Colonic mucosa (tissue), 4 donors: ENCODE measurements around the gene RPGR. TPM values are rescaled to one million over a fixed set of nuclear protein-coding genes. Genes with fewer than 3 reads are reported as not detected.

ENCODE experiments used
- DNase-seq: peaks from one replicate; pipeline ENCODE4 v3.0.0-alpha.2; 2020
- H3K27ac ChIP-seq: fragments of 200-600 bp; one replicate; pipeline ENCODE4 v1.8.0; 2021
- H3K27me3 ChIP-seq: fragments of 200-600 bp; one replicate; pipeline ENCODE4 v1.8.0; 2021
- H3K36me3 ChIP-seq: fragments of 200-600 bp; one replicate; pipeline ENCODE4 v1.8.0; 2021
- H3K4me1 ChIP-seq: fragments of 200-600 bp; one replicate; pipeline ENCODE4 v1.8.0; 2021; ENCODE audit warnings: mild to moderate bottlenecking
- H3K4me3 ChIP-seq: fragments of 200-600 bp; one replicate; pipeline ENCODE4 v1.8.0; 2021
- H3K9ac ChIP-seq, 2 donors: one replicate each; pipeline ENCODE4 v1.7.0; 2013; ENCODE audit warnings: control low read depth in 2 of 2, low read depth in 2 of 2, low read length in 2 of 2
- H3K9me3 ChIP-seq: fragments of 200-600 bp; one replicate; pipeline ENCODE4 v1.8.0; 2021
- CTCF ChIP-seq: fragments of 200-600 bp; IDR thresholded peaks from one replicate; pipeline ENCODE4 v1.8.0; 2022; ENCODE audit warnings: antibody characterized with exemption, mild to moderate bottlenecking
- intact Hi-C: fragments of 100-400 bp; cut with DNase I; formaldehyde crosslinking; loops from one replicate; pipeline ENCODE4 v1.14.1; 2022
- total RNA-seq, 2 donors: library from RNA; stranded (reverse); fragmentation: NEBNext Ultra II Directional in 1 of 2; extraction: Animal tissue kit (Norgen Biotek cat#: 25700) in 1 of 2; gene quantifications; one replicate each; pipeline ENCODE4 v1.2.1, GENCODE V29; 2021
- donor health status: healthy.
- donor health status: DM: no; HTN: no; CAD: no.
- donor health status: DM: no; HTN: no; CAD: no.

The RPGR gene
- total RNA-seq, 2 donors from 2014 or later, result 8.3 to 9.8 TPM

DNA sequence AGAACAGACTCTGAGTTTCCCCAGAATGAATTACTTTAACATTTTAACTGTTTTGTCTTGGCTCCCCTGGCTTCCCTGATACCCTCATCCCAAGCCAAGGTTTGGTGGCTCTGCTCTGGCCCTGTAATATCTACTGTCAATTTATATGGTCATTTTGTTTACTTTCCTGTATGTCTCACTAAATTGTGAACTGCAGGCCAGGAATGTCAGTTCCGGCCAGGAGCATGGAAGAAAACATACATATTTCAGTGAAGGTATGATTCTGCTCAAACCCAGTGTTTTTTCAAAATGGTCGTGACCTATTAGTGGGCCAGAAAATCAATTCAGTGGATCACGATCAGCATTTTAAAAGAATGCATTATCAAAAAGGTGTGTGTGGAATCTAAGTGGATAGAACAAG, 1.2 kb downstream of the RPGR start:
- H3K27ac ChIP-seq, result no peak overlapping the region
- no peaks in the 10 kb centered on the region for H3K27me3 ChIP-seq
- no peak for DNase-seq
- intact Hi-C loops, result no loop called here
- no peak for TF ChIP-seq CTCF
- H3K4me1 ChIP-seq, result no peaks in the 10 kb centered on the region
- H3K36me3 ChIP-seq, result no peaks in the 10 kb centered on the region
- H3K9ac ChIP-seq, result peak overlapping the region in 1 of 2 donors; percentile 51
- H3K4me3 ChIP-seq, result peak overlapping the region; percentile 60
- H3K9me3 ChIP-seq, result no peaks in the 10 kb centered on the region

GRCh38 chrX:38320819-38321218, 6.5 kb downstream of the RPGR start:
- Histone ChIP-seq H3K4me3 (no peak overlapping the region), H3K4me1 (no peaks in the 10 kb centered on the region), H3K27ac (no peak overlapping the region), H3K36me3 (no peaks in the 10 kb centered on the region), H3K9ac (no peak overlapping the region), H3K27me3 (no peaks in the 10 kb centered on the region), H3K9me3 (no peaks in the 10 kb centered on the region)
- no peak for TF ChIP-seq CTCF
- intact Hi-C loops, result no loop called here
- DNase-seq, result no peak

DNA sequence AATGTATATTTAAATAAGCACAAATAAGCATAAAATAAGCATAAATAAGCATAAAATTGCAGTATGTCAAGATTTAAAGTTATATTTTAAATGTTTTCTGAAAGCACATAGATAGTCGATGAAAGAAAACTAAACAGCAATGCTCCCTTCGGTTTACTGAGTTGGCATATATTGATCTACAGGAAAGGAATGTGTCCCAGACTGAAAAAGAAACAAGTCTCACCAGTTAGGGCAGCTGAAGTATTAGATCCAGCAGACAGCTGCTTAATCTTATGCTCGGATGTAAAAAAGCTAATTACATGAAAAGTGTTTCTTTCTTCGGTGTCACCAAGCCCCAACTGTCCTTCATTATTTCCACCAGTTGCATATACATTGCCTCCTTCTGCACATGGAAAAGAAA, 8.7 kb downstream of the RPGR start:
- H3K27ac ChIP-seq, result no peak overlapping the region

DNA sequence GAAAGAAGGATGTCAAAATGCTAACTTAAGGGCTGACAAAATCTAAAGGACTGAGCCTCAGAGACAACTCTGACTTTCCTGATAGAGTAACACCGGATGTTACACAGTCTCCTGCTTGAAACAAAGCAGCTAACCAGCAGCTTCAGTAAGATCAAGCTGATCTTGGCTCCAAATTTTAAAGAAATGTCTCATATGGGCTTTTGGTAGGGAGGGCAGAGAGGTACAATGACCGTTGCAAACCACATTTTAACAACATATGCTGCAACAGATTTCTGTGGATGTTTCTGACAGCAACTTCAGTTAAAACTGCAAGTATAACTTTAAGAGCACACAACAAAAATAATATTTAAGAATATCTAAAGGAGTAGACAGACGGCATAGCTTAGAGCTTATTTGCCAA, 9.1 kb downstream of the RPGR start:
- H3K9ac ChIP-seq, result no peak overlapping the region
- no peak for DNase-seq
- no peaks in the 10 kb centered on the region for H3K27me3 ChIP-seq
- H3K4me3 ChIP-seq, result no peak overlapping the region
- TF ChIP-seq CTCF, result no peak
- intact Hi-C loops, result no loop called here
- H3K9me3 ChIP-seq, result no peaks in the 10 kb centered on the region
- no peak overlapping the region for H3K27ac ChIP-seq
- no peaks in the 10 kb centered on the region for H3K4me1 ChIP-seq
- no peaks in the 10 kb centered on the region for H3K36me3 ChIP-seq

More for the DNA sequence above, 8.7 kb downstream of the RPGR start:
- H3K9ac ChIP-seq, result no peak overlapping the region
- no peaks in the 10 kb centered on the region for H3K27me3 ChIP-seq
- no peaks in the 10 kb centered on the region for H3K4me1 ChIP-seq
- TF ChIP-seq CTCF, result no peak
- no peaks in the 10 kb centered on the region for H3K9me3 ChIP-seq
- intact Hi-C loops, result no loop called here
- no peak overlapping the region for H3K4me3 ChIP-seq
- no peaks in the 10 kb centered on the region for H3K36me3 ChIP-seq
- DNase-seq, result no peak

DNA sequence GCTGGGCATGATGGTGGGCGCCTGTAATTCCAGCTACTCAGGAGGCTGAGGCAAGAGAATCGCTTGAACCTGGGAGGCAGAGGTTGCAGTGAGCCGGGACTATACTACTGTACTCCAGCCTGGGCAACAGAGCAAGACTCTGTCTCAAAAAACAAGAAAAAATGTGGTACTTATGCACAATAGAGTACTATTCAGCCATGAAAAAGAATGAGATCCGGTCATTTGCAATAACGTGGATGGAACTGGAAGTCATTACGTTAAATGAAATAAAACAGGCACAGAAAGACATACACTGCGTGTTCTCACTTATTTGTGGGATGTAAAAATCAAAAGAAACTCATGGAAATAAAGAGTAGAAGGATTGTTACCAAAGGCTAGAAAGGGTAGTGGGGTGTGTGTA, 12.1 kb downstream of the RPGR start:
- intact Hi-C loops, result no loop called here

More for the DNA sequence above, 12.1 kb downstream of the RPGR start:
- Histone ChIP-seq H3K4me3 (no peak overlapping the region), H3K9ac (no peak overlapping the region), H3K9me3 (no peaks in the 10 kb centered on the region), H3K27me3 (no peaks in the 10 kb centered on the region), H3K36me3 (no peaks in the 10 kb centered on the region), H3K27ac (no peak overlapping the region), H3K4me1 (no peaks in the 10 kb centered on the region)
- no peak for TF ChIP-seq CTCF
- DNase-seq, result no peak
